ENCODE data around the gene SPECC1. TPM values are rescaled to one million over a fixed set of nuclear protein-coding genes. Genes with fewer than 3 reads are reported as not detected.

Gene SPECC1
- total and polyA plus RNA-seq, 9 of the 15 experiments (the other 6 are each of a cell fraction or from before 2014, with no cell fraction given): 2.4 to 19.6 (median 14.7) TPM

DNA sequence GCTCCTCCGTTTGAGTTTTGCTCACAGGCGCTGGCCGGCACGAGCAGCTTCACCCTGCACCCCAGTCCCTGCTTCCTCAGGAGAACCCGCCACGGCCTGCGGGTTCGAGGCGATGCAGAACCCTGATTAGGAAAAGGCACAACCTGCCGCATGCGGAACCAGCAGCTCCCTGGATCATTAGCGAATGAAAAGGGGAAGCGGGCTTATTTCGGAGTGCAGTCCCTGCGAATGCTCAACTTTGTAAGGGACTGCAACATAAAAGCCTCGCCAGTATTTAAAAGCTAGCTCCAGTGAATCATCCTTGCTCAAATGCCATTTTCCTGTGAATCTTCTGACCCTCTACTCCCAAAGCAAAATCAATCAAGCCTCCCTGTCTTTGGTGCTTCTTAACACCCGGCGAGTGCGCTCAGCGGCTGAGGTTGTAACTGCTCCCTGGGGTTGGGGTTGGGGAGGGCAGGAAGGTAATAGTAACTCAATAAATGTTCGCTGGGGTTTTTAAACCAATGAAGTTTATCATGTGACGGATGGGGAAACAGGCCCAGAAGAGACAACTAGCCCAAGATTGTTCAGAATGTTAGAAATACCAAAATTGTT is 30.9 kb upstream of the SPECC1 start (continued):
- no peak for TF ChIP-seq C11orf30 (IDR thresholded peaks at IDR 0.05; ENCODE audit: low read depth)
- no peak for TF ChIP-seq MYNN (IDR thresholded peaks at IDR 0.05)
- TF ChIP-seq MYNN (CRISPR knock-in tag; IDR thresholded peaks at IDR 0.05): no peak
- TF ChIP-seq, protein P1, sequence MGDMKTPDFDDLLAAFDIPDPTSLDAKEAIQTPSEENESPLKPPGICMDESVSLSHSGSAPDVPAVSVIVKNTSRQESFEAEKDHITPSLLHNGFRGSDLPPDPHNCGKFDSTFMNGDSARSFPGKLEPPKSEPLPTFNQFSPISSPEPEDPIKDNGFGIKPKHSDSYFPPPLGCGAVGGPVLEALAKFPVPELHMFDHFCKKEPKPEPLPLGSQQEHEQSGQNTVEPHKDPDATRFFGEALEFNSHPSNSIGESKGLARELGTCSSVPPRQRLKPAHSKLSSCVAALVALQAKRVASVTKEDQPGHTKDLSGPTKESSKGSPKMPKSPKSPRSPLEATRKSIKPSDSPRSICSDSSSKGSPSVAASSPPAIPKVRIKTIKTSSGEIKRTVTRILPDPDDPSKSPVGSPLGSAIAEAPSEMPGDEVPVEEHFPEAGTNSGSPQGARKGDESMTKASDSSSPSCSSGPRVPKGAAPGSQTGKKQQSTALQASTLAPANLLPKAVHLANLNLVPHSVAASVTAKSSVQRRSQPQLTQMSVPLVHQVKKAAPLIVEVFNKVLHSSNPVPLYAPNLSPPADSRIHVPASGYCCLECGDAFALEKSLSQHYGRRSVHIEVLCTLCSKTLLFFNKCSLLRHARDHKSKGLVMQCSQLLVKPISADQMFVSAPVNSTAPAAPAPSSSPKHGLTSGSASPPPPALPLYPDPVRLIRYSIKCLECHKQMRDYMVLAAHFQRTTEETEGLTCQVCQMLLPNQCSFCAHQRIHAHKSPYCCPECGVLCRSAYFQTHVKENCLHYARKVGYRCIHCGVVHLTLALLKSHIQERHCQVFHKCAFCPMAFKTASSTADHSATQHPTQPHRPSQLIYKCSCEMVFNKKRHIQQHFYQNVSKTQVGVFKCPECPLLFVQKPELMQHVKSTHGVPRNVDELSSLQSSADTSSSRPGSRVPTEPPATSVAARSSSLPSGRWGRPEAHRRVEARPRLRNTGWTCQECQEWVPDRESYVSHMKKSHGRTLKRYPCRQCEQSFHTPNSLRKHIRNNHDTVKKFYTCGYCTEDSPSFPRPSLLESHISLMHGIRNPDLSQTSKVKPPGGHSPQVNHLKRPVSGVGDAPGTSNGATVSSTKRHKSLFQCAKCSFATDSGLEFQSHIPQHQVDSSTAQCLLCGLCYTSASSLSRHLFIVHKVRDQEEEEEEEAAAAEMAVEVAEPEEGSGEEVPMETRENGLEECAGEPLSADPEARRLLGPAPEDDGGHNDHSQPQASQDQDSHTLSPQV (IDR thresholded peaks at IDR 0.05): peak; percentile 8; the same call in 1 of the 2 replicates
- no peak for TF ChIP-seq MCM3 (IDR thresholded peaks at IDR 0.05)
- TF ChIP-seq NR2C2 (CRISPR knock-in tag; IDR thresholded peaks at IDR 0.05): no peak
- TF ChIP-seq NR2C2 (tag; IDR thresholded peaks at IDR 0.05): peak; percentile 34; the same call in 1 of the 2 replicates
- TF ChIP-seq, protein P2, sequence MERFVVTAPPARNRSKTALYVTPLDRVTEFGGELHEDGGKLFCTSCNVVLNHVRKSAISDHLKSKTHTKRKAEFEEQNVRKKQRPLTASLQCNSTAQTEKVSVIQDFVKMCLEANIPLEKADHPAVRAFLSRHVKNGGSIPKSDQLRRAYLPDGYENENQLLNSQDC (CRISPR knock-in tag; IDR thresholded peaks at IDR 0.05): no peak
- no peak for TF ChIP-seq ZNF224 (CRISPR knock-in tag; IDR thresholded peaks at IDR 0.05)
- TF ChIP-seq TBP (optimal IDR thresholded peaks at IDR 0.05; ENCODE audit: low read depth, low read length): no peak
- no peak for TF ChIP-seq ATF1 (CRISPR knock-in tag; IDR thresholded peaks at IDR 0.05)
- TF ChIP-seq ATF1 (tag; IDR thresholded peaks at IDR 0.05): no peak
- no peak for TF ChIP-seq HSF4 (CRISPR knock-in tag; IDR thresholded peaks at IDR 0.05; ENCODE audit: borderline replicate concordance)
- TF ChIP-seq ZNF551 (CRISPR knock-in tag; IDR thresholded peaks at IDR 0.05): no peak
- TF ChIP-seq, protein P3, sequence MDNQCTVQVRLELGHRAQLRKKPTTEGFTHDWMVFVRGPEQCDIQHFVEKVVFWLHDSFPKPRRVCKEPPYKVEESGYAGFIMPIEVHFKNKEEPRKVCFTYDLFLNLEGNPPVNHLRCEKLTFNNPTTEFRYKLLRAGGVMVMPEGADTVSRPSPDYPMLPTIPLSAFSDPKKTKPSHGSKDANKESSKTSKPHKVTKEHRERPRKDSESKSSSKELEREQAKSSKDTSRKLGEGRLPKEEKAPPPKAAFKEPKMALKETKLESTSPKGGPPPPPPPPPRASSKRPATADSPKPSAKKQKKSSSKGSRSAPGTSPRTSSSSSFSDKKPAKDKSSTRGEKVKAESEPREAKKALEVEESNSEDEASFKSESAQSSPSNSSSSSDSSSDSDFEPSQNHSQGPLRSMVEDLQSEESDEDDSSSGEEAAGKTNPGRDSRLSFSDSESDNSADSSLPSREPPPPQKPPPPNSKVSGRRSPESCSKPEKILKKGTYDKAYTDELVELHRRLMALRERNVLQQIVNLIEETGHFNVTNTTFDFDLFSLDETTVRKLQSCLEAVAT (IDR thresholded peaks at IDR 0.05): peak in 1 of 2 experiments; percentile 69; a peak in 1 of 4 replicates
- TF ChIP-seq, protein P4, sequence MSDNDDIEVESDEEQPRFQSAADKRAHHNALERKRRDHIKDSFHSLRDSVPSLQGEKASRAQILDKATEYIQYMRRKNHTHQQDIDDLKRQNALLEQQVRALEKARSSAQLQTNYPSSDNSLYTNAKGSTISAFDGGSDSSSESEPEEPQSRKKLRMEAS (CRISPR knock-in tag; IDR thresholded peaks at IDR 0.05): peak; percentile 34; the same call in 1 of the 2 replicates
- no peak for TF ChIP-seq NCOA2 (IDR thresholded peaks at IDR 0.05; ENCODE audit: partially characterized antibody in 2 of 2)
- no peak for TF ChIP-seq ZNF766 (CRISPR knock-in tag; conservative IDR thresholded peaks at IDR 0.05)
- TF ChIP-seq ESRRB (CRISPR knock-in tag; IDR thresholded peaks at IDR 0.05; ENCODE audit: borderline replicate concordance): no peak
- TF ChIP-seq SRSF9 (IDR thresholded peaks at IDR 0.05; ENCODE audit: borderline replicate concordance, low read depth, low read length): no peak
- no peak for TF ChIP-seq ZBED1 (IDR thresholded peaks at IDR 0.05)
- no peak for TF ChIP-seq GABPB1 (CRISPR knock-in tag; IDR thresholded peaks at IDR 0.05)
- 0 out of 2 replicates have a peak, but pooled peaks have one; percentile 31 for TF ChIP-seq ZNF134 (CRISPR knock-in tag; conservative IDR thresholded peaks at IDR 0.05)
- TF ChIP-seq NEUROD1 (IDR thresholded peaks at IDR 0.05; ENCODE audit: borderline replicate concordance, low read depth, low read length, partially characterized antibody): no peak
